HG02885 (cell line): ENCODE measurements around the gene MAGI1.
"Not testable (repeated sequence)": the region's sequence is repeated elsewhere in the genome, so short reads cannot be mapped to it uniquely, and the experiment has no call there.

Experiments used
- ATAC-seq: cut with Tn5 transposase; IDR thresholded peaks from one replicate; pipeline ENCODE4 v1.9.1; 2021; ENCODE audit warnings: mild to moderate bottlenecking; ENCODE audit not compliant: unreplicated experiment, poor library complexity

MAGI1 gene

DNA sequence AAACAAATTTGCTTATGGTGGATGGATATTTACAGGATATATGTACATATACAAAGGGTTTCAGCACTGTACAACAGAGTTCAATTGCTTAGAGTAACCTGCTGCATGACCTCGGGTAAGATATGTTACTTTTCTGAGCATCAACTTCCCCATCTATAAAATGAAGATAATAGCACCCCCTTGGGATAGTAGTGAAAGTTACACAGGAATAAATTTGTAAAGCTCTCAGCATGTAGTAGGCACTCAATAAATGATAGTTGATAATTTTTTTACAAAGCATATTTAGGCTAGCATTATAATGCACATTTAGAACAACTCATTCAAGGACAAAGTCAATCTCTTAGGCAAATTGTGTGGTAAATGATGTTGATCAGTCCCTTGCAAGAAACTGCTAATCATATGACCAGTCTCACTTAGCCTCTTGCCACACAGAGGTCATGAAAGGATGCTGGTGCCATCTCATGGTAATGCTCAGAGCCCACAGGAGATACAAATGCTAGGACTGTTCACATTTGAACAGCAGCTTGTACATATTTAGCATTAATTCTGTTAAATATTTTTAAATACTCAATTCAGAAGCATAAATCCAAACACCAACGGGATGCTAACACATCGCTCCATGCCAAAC lies 123.9 kb downstream of the MAGI1 start:
- no peak for ATAC-seq

DNA sequence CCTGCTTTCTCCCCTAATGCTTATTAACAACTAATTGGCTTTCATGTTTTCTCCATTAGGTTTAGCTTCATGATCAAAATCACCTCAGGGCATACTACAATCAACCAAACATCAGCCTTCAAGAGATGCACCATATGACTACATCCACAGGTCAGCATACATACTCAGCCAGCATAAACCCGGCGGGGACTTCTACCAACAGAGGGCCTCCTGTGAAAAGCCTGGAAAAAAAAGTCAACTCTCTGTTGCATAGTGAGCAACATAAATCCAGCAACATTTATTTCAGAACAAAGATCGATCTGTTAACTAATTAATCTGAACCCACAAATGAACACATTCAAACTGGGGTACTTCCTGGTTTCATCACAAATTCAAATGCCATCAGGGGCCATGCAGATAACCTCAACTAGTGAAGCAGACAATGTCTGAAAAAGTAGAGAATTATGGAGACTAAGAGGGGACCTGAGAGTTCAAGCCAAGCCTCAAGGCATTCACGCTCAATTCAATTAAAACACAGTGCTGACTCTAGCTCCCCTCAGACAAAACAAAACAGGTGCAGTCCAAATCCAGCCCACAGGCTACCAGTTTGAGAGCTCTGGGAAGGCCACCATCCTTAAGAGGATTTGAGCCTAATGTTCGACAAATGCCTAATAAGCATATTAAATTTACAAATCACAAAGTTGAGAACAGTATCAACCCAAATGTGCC lies 124.5 kb downstream of the MAGI1 start:
- ATAC-seq = no peak

DNA sequence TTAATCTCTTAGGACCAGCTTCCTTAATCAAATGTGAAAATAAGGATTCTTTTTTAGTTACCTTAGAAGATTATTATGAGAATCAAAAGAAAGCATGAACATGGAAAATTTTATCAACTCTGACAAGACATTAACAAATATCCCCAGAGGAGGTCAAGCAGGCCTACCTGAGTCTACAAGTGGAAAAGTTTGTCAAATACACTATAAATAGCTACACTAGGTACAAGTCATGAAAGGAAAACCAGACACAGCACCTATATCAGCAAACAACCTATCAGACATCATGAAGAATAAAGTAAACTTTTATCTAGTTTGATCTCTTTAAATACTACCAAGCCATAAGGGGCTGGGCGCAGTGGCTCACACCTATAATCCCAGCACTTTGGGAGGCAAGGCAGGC lies 126.1 kb downstream of the MAGI1 start:
- no peak for ATAC-seq

- ATAC-seq = no peak
These were observed 130.1 kb downstream of the MAGI1 start for GRCh38 chr3:65908588-65908987.

DNA sequence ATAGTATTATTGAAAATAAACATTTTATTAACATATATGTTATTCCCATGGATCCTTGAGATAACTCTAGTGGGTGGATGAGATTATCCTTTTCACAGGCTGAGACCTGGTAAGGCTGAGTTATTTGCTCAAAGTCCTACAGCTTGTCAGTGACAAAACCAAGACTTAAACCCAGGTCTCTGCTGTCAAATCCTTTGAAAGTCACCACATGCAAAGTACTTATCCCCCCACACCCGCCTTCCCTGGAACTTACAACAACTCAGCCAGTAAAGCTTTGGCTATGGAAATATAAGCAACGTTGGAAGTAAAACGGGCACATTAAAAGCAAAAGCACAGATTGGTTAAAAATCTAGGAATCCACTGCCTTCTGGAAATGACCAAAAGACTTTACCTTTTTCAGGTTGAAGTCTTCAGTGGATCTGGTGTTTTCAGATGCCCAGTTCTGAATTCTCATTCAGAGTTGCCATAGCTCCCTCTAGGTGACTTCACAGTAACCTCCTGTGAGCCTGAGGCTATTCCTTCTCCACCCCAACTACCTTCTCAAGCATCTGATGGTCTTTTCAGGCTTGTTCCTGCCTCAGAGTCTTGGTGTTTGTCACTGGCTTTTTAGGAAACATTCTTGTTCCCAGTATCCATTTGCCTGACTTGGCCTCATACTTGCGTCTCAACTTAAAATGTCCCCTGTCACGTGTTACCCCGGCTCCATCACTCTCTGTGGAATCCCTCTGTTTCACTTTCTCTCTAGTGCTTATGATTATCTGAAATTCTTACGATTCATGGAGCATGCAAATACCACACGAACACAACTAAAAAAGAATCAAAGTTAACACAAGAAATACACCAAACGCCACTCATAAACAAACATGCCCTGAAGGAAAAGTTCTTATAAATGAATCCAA lies 131.2 kb downstream of the MAGI1 start:
- no peak for ATAC-seq

GRCh38 chr3:65905771-65906170 lies 132.9 kb downstream of the MAGI1 start:
- no peak for ATAC-seq

- ATAC-seq = no peak
These were observed 134.7 kb downstream of the MAGI1 start for GRCh38 chr3:65904016-65904415.

DNA sequence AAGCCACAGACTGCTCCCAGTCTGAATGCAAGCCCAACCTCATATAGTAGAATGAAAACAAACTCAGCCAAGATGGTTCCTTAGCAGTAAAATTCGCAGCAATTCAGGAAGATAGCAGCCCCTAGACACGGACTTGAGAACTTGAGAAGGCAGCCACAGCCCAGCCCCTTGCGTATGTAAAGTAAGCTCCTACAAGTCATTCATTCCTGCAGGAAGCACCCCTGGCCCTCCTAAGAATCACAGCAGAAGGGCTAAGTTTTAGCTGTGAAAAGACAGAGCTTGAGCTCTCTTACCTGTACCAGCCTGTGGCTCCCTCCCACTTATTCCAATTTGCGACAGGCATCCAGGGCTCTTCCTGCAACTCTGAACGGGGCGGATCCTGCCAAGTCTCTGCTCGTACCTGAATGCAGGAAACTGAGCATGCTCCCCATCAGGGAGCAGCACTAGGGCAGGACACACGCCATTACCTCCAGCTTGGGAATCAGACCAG lies 136.4 kb downstream of the MAGI1 start:
- no peak for ATAC-seq

DNA sequence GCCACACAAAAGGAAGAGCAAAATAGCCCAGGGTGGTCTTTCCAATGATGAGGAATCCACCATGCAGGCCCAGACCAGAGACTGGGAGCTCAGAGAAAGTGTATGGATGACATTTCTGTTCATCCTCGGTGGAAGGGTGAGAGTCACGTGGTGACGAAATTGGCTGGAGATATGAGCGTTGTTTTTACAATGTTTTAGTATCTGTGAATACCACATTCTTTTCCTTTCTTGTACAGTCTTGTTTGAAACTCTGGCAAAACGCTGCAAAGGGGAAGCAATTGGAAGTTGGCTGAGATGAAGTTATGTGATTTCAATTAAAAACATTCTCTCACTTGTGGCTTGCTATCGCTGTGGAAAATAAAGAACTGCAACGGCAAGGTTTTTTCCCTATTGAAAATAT lies 137.5 kb downstream of the MAGI1 start:
- ATAC-seq = no peak

DNA sequence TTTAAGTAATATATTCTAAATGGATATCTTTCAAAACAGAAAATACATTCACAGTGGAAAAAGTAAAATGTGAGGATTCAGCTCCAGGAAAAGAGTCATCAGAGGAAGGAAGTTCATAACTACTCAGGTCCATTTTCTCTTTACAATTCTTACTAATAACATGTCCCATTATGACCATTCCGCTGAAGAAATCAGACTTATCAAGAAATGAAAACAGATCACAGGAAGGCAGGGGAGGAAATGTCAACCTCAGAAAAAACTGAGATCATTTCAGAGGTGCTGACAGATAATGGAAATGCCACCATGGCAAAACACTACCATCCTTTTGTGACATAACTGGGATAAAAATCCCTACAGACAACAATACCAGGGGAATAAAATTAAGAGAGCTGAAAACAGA lies 139.5 kb downstream of the MAGI1 start:
- no peak for ATAC-seq

DNA sequence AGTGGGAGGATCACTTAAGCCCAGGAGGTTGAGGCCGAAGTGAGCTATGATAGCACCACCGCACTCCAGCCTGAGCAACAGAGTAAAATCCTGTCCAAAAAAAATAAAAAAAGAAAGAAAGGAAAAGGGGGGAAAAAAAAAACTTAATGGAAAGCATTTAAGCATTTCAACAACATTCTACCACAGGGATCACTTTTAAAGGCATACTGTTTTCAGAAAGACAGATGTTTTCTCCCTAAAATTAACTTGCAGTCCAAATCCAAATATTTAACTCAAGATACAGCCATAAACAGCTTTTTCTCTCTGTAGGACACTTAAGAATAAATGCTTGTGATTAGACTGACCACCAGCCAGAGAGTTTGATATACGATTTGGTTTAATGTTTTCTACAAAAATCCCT lies 141.0 kb downstream of the MAGI1 start:
- ATAC-seq = no peak

DNA sequence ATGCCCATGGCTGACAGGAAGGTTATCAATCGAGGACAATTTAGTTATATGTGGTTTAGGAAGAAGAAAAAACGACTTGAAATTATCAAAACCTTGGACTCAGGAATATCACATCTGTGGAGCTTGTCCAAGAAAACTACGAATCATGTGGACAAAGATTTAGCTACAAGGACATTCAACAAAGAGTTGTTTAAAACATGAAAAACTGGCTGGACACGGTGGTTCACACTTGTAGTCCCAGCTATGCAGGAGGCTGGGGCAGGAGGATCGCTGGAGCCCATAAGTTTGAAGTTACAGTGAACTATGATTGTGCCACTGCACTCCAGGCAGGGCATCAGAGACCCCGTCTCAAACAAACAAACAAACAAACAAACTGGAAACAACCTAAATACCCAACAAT lies 142.4 kb downstream of the MAGI1 start:
- no peak for ATAC-seq

- no peak for ATAC-seq
These were observed 143.9 kb downstream of the MAGI1 start for GRCh38 chr3:65894679-65895453.

DNA sequence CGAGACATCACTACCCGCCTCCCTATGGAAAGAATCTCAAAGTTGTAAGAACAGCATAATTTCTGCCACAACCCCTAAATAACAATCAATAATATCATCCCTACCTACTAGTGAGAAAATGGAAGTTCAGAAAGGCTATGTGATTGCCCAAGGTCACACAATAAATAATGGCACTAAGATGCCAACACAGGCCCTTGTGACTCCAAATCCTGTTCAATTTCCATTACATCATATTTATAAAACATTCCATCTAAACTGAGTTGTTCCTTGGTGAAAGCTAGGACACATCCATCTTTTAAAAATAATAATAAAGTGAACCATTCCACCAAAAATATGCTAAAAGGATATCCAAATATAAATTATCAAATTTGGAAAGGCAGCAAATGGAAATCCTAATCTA lies 144.6 kb downstream of the MAGI1 start:
- no peak for ATAC-seq

GRCh38 chr3:65893631-65894030 lies 145.1 kb downstream of the MAGI1 start:
- ATAC-seq = no peak

GRCh38 chr3:65891477-65891876 lies 147.2 kb downstream of the MAGI1 start:
- not testable (repeated sequence) for ATAC-seq

- ATAC-seq = no peak
These were observed 148.4 kb downstream of the MAGI1 start for GRCh38 chr3:65890328-65890727.

DNA sequence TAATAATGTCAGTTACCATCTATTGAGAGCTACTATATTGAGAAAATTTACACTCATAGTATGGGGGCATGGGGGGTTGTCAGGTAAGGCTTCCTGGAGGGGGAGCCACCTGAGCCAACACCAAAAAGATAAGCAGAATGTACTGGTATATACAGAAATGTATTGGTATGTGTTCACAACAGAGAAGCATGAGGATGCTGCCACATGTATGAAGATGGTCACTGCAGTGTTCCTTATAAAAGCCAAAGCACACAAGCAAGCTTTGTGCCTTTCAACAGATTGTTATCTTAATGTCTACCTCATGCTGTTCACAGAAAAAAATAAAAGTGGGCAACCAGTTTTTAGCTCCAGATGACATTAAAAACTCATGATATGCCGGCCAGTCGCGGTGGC lies 149.0 kb downstream of the MAGI1 start:
- no peak for ATAC-seq

- ATAC-seq = no peak
These were observed 149.6 kb downstream of the MAGI1 start for GRCh38 chr3:65888980-65889706.

- no peak for ATAC-seq
These were observed 150.5 kb downstream of the MAGI1 start for GRCh38 chr3:65888196-65888595.
